ENCODE results near the gene SUPT16H.

Gene SUPT16H

GRCh38 chr14:21302013-21302835 is 81.6 kb downstream of the SUPT16H start:
- no peak for DNase-seq (ENCODE audit: low read depth in 1 of 2, low spot score in 1 of 2)
